GM21737 (cell line): ENCODE data around the gene SYT9.

Source experiments
- ATAC-seq: cut with Tn5 transposase; IDR thresholded peaks from one replicate; pipeline ENCODE4 v1.9.1; 2021; ENCODE audit warnings: mild to moderate bottlenecking, moderate library complexity; ENCODE audit not compliant: unreplicated experiment

The SYT9 gene

GRCh38 chr11:7462706-7463105, 211.0 kb downstream of the SYT9 start:
- ATAC-seq = no peak

GRCh38 chr11:7467652-7468051, 215.9 kb downstream of the SYT9 start:
- peak; percentile 52 for ATAC-seq

GRCh38 chr11:7469351-7469865, 217.7 kb downstream of the SYT9 start:
- no peak for ATAC-seq

- no peak for ATAC-seq
Observed at GRCh38 chr11:7471071-7471470, 219.4 kb downstream of the SYT9 start.

GRCh38 chr11:7473717-7474116, 222.0 kb downstream of the SYT9 start:
- ATAC-seq = peak; percentile 96

- ATAC-seq = no peak
Observed at GRCh38 chr11:7480113-7480512, 228.4 kb downstream of the SYT9 start.

GRCh38 chr11:7484131-7484530, 232.4 kb downstream of the SYT9 start:
- ATAC-seq = no peak

GRCh38 chr11:7484645-7485044, 232.9 kb downstream of the SYT9 start:
- no peak for ATAC-seq

GRCh38 chr11:7485186-7486097, 233.7 kb downstream of the SYT9 start, which contains the start of gene OLFML1:
OLFML1 (plus strand) TSS chr11:7485506; CDS start chr11:7485876, 370 bp downstream.
- no peak for ATAC-seq

- ATAC-seq = no peak
Observed at GRCh38 chr11:7486098-7486780, 234.5 kb downstream of the SYT9 start.

- ATAC-seq = no peak
Observed at GRCh38 chr11:7486781-7487140, 235.1 kb downstream of the SYT9 start.

- no peak for ATAC-seq
Observed at GRCh38 chr11:7487360-7487759, 235.7 kb downstream of the SYT9 start.

- ATAC-seq = no peak
Observed at GRCh38 chr11:7488681-7489080, 237.0 kb downstream of the SYT9 start.

- ATAC-seq = no peak
Observed at GRCh38 chr11:7489376-7489775, 237.7 kb downstream of the SYT9 start.

GRCh38 chr11:7490054-7490453, 238.3 kb downstream of the SYT9 start:
- no peak for ATAC-seq

- no peak for ATAC-seq
Observed at GRCh38 chr11:7490535-7490934, 238.8 kb downstream of the SYT9 start.

- ATAC-seq = no peak
Observed at GRCh38 chr11:7492253-7492652, 240.5 kb downstream of the SYT9 start.

GRCh38 chr11:7493670-7494069, 242.0 kb downstream of the SYT9 start:
- no peak for ATAC-seq

GRCh38 chr11:7494086-7494745, 242.5 kb downstream of the SYT9 start:
- ATAC-seq = no peak

GRCh38 chr11:7495882-7496551, 244.3 kb downstream of the SYT9 start:
- ATAC-seq = peak; percentile 87

- no peak for ATAC-seq
Observed at GRCh38 chr11:7498193-7498592, 246.5 kb downstream of the SYT9 start.
